HG02588 (cell line): ENCODE measurements around the gene CCDC185.
"Not testable (repeated sequence)": the region's sequence is repeated elsewhere in the genome, so short reads cannot be mapped to it uniquely, and the experiment has no call there.

ENCODE experiments used
- ATAC-seq: cut with Tn5 transposase; IDR thresholded peaks from one replicate; pipeline ENCODE4 v1.9.1; 2021; ENCODE audit warnings: mild to moderate bottlenecking, moderate library complexity; ENCODE audit not compliant: unreplicated experiment

CCDC185 gene

GRCh38 chr1:223394242-223394641, 1.0 kb downstream of the CCDC185 start:
- no peak for ATAC-seq

- ATAC-seq: no peak
Observed at GRCh38 chr1:223394706-223395105, 1.5 kb downstream of the CCDC185 start.

DNA sequence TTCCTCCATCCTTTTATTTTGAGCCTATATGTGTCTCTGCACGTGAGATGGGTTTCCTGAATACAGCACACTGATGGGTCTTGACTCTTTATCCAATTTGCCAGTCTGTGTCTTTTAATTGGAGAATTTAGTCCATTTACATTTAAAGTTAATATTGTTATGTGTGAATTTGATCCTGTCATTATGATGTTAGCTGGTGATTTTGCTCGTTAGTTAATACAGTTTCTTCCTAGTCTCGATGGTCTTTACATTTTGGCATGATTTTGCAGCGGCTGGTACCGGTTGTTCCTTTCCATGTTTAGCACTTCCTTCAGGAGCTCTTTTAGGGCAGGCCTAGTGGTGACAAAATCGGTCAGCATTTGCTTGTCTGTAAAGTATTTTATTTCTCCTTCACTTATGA, 6.2 kb downstream of the CCDC185 start:
- ATAC-seq: not testable (repeated sequence)

GRCh38 chr1:223401873-223402789, 8.9 kb downstream of the CCDC185 start:
- ATAC-seq: no peak

DNA sequence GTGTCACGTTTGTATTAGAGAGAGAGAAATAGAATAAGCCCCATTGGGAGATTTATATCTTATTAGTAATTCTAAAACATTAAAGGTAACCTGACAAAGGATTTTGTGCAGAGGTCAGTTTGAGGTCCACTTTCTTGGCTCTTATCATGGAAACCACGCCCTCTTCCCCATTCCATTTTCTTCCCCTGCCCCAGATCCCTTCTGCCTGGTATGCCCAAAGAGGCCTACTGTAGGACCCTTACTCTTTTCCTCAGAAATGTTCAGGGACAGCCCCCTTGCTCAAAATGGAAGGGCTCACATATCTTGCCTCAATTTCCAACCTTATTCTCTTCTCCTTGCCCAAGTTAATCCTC, 9.6 kb downstream of the CCDC185 start:
- no peak for ATAC-seq

DNA sequence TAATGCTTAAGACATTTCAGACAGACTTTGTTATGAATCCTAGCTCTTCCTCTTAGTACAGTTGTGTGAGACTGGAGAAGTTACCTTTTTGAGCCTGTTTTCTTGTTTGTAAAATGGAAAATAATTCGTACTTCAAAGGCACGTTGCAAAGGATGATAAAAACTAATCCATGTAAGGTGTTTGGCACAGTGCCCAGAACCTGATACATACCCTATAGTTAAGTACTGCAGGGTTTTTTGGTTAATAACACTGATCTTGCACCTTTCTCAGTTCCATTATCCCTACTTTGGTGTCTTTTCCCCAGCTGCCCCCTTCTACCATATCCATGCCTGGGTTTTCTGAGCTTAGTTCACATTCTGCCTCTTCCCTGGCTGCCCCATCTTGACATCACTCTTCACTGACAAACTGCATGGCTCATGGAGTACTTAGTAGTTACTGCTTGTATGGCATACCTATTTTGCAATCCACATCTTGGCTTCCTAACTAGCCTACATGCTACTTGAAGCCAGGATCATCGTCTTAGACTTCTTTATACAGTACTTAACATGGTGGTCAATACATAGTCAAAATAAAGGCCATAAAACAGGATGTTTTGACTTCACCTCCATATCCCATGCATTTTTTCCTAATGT, 10.1 kb downstream of the CCDC185 start:
- no peak for ATAC-seq

DNA sequence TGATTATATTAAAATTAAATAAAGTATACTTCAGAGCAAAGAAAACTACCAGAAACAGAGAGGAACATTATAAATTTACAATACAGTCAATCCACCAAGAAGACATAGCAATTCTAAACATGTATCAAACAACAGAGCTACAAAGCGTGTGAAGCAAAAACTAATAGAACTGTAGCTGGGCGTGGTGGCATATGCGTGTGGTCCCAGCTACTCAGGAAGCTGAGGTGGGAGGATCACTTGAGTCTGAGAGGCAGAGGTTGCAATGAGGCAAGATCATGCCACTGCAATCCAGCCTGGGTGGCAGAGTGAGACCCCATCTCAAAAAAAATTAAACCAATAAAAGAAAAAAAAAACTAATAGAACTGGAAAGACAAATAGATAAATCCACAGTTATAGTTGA, 12.3 kb downstream of the CCDC185 start:
- ATAC-seq: no peak

- ATAC-seq: no peak
Observed at GRCh38 chr1:223410036-223410435, 16.8 kb downstream of the CCDC185 start.

GRCh38 chr1:223411309-223411708, 18.1 kb downstream of the CCDC185 start:
- no peak for ATAC-seq

DNA sequence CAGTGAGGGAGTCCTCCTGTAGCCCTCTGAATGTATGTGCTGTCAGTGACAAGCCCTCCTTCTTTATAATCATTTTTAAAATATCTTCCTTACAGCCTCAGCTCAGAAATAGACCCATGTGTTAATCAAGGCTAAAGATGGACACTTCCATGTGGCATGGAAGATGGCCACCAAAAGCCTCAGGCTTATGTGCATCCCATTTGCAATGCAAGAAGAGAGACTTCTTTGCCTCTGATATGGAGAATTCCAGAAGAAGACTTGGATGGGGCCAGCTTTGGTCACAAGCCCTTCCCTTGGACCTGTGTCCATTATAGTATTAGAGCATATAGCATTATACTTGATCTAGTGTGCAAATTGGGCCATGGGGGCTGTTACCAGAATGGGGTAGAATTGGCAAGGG, 18.5 kb downstream of the CCDC185 start:
- ATAC-seq: no peak

DNA sequence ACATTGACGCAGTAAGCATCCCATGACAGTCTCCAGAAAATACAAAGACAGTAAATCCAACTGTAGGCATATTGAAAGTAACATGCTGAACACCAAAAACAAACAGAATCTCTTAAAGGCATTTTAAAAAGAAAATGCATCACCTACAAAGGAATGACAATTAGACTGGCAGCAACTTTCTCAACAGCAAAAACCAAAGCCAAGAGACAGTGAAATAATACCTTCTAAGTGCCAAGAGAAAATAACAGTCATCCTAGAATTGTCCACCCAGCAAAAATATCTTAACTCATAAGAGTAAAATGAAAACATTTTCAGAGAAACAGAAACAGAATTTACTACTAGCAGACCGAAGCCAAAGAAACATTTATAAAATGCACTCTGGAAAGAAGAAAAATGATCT, 20.0 kb downstream of the CCDC185 start:
- no peak for ATAC-seq

GRCh38 chr1:223417444-223417843, 24.2 kb downstream of the CCDC185 start:
- no peak for ATAC-seq

DNA sequence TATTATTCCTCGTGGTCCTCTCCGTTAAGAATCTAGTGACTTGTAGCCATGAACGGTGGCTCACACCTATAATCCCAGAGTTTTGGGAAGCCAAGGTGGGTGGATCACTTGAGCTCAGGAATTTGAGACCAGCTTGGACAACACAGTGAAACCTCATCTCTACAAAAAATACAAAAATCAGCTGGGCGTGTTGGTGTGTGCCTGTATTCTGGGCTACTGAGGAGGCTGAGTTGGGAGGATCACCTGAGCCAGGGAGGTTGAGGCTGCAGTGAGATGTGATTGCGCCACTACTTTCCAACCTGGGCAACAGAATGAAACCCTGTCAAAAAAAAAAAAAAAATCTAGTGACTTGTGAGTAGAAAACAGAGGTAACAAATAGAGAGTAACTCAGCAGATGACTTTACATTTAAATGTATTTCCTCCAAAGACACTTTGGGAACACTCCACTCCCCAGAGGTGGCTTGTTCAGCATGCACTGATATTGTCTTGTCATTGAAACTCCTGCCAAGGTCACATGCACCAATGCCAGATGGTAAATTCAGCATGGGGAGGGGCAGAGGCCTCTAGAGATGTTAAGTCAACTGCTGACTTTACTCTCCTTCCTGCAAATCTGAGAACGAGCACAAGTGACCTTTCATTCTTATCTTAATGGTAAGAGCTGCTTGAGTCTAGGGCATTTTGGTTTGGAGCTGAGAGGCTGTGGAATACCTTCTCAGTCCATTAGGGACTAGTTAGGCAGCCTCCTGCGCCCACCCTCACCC, 24.9 kb downstream of the CCDC185 start:
- ATAC-seq: no peak

- ATAC-seq: no peak
Observed at GRCh38 chr1:223419115-223419514, 25.9 kb downstream of the CCDC185 start.

DNA sequence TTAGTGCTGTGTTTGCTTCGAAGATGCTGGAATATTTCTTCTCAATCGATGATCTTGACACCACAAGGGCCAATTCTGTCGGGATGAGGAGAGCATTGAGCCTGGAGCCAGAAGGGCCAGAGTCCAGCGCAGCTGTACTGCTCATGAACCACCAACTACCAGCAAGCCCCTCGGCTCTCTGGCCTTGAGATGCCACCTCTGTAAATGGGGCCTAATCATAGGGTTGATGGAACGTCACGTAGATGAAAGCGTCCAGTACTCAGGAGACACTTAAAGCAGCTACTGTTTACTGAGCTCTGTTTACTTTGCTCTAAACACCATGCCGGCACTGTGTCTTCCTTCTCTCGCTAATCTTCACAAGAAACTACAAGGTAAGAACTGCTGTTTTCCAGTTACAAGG, 26.3 kb downstream of the CCDC185 start:
- no peak for ATAC-seq

GRCh38 chr1:223421025-223421424, 27.8 kb downstream of the CCDC185 start:
- no peak for ATAC-seq

- ATAC-seq: no peak
Observed at GRCh38 chr1:223421676-223422075, 28.5 kb downstream of the CCDC185 start.

GRCh38 chr1:223422911-223423310, 29.7 kb downstream of the CCDC185 start:
- ATAC-seq: no peak

DNA sequence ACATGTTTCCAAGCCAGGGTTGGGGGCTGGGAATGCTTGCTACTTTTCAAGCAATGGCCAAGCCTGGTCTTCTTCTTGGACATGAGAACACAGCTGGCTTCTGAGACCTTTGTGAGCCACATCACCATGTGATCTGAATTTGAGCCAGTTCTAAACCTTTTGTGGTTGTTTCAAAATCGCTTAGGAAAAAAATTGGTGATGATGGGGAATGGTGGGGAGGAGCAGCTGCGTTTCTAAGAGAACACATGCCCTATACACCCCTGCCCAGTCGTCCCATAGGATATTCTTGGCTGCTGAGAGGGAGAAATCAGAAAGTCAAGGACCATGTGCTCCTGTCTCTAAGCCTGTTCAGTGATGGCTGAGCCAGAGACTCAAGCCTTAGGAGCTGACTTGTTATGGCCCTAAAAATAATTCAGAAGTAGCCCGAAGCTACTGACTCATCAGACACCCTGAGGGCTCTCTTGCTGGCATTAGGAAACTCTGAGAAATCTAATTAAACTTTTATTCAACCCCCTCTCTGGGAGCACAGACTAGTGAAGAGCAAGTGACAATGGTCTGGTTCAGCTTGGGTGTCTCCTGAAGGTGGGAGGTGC, 30.5 kb downstream of the CCDC185 start:
- ATAC-seq: no peak

- no peak for ATAC-seq
Observed at GRCh38 chr1:223425550-223425949, 32.3 kb downstream of the CCDC185 start.

DNA sequence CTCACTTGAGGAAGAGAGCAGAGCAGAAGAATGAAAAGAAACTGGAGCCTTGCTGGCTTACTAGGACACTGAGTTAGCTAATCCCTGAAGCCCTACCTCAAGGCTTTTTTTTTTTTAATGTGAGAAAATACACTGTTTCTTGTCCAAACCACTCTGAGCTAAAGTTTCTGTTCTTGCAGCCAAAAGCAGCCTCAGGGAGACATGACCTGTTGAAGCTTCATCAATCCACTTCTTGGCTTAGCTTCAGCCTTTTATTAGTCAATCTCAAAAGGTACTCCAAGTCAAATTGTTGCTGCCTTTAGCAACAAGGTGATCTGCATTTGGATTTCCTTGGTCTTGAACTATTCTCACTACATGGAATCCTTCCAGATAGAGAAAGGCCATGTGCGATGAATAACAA, 33.7 kb downstream of the CCDC185 start:
- ATAC-seq: no peak
